Activated naive CD8-positive, alpha-beta T cell (primary cell): ENCODE results near the gene ERICH6B.

ENCODE experiments used
- H3K27ac Mint-ChIP-seq: one replicate; pipeline ENCODE4 v1.8.0; 2021; ENCODE audit warnings: mixed read lengths
- H3K27me3 Mint-ChIP-seq: one replicate; pipeline ENCODE4 v1.8.0; 2021; ENCODE audit warnings: mixed read lengths
- H3K36me3 Mint-ChIP-seq: one replicate; pipeline ENCODE4 v1.8.0; 2021; ENCODE audit warnings: mixed read lengths
- H3K4me1 Mint-ChIP-seq: one replicate; pipeline ENCODE4 v1.8.0; 2021; ENCODE audit warnings: low read depth, mixed read lengths
- H3K4me3 Mint-ChIP-seq: one replicate; pipeline ENCODE4 v1.8.0; 2021; ENCODE audit warnings: mild to moderate bottlenecking, mixed read lengths
- H3K9me3 Mint-ChIP-seq: one replicate; pipeline ENCODE4 v1.8.0; 2021; ENCODE audit warnings: low read depth, mixed read lengths

The ERICH6B gene

DNA sequence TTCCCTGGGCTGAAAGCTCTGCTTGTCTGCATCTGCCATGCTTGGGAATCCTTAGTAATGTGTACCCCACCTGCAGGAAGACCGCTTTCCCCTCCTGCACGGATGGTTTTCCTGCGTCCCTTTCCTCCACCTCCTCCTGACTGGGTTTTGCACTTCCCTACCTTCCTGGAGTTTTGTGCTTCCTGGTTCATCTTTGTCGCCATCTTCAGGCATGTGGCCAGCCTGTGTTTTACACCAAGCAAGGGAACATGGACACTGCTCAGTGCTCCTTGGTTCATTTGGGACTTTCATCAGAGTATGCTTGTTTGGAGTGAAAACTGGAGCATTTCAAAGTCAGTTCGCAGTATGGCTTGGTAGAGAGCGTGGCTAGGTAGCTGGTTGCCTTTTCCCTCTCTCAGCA, 30.7 kb downstream of the ERICH6B start:
- Mint-ChIP-seq H3K27me3 (peaks cover 6% of the 10 kb centered on the region), H3K36me3 (no peaks in the 10 kb centered on the region), H3K27ac (no peak overlapping the region), H3K4me3 (no peak overlapping the region), H3K4me1 (no peaks in the 10 kb centered on the region), H3K9me3 (no peaks in the 10 kb centered on the region)

DNA sequence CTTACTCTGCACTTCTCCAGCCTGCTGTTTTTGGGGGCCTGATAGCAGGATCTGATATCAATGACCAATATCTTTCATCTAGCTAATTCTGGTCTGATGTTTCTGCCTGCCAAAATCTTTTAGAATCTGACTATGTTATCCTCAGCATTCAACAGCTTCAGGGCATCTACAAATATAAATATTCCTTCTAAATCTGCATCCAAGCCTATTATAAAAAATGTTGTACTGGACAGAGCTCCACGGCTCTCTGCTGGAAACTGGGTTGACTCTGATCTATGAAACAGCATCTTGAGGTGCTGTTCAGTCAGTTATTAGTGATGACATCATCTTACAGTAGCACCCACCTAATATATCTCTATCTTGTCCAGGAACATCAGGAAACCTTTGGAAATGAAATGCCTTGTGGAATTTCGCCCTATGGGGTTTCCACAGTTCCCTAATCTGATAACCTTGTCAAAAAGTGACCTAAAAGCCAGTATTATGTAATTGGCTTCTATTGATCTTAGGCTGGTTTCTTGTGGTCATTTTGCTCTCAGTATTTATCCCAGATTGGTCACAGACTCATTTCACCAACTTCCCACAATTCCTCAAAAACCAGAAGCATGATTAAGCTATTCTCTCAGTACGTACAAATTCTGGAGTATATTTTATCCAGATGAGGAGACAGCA, 33.0 kb downstream of the ERICH6B start:
- no peak overlapping the region for H3K27ac Mint-ChIP-seq
- H3K9me3 Mint-ChIP-seq = no peaks in the 10 kb centered on the region
- H3K4me3 Mint-ChIP-seq = no peak overlapping the region

DNA sequence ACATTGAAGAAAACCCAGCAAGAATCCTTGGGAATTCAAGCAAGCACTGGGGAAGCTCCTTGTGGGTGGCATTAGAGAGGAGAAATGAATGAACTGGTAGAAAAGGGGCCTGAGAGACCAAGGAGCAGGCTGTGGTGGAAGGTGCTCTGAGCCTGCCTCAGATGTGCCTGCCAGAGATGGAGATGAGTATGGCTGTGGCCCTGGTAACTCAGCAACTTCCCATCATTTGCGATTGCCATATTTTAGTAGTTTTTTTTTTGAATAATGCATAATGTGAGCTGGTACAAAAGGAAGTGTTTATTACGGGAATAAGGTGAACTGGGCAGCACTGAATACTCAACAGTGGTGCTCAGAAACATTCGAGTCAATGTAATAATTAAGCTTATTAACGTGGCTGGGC, 39.1 kb downstream of the ERICH6B start:
- Mint-ChIP-seq H3K4me1 (no peaks in the 10 kb centered on the region), H3K9me3 (no peaks in the 10 kb centered on the region), H3K4me3 (no peak overlapping the region), H3K36me3 (no peaks in the 10 kb centered on the region), H3K27ac (no peak overlapping the region), H3K27me3 (peaks cover 10% of the 10 kb centered on the region)

More for the DNA sequence above, 33.0 kb downstream of the ERICH6B start:
- Mint-ChIP-seq H3K36me3 (no peaks in the 10 kb centered on the region), H3K27me3 (peaks cover 8% of the 10 kb centered on the region), H3K4me1 (no peaks in the 10 kb centered on the region)

DNA sequence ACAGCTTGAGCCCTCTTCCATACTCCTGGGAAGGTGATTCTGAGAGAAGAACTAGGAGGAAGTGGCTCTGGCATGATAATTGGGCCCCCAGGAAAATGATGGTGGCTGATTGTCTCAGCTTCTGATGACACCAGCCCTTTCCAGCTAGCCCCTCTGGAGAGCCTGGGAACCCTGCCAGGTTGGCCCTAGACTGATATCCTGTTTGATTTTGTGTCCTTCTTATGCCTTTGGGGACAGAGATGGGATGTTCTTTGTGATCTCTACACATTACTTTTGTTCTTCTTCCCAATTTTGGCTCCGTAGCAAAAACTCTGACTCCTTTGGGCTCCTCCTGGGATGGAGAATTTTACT, 39.7 kb downstream of the ERICH6B start:
- H3K27ac Mint-ChIP-seq = no peak overlapping the region
- peaks cover 13% of the 10 kb centered on the region for H3K27me3 Mint-ChIP-seq
- no peak overlapping the region for H3K4me3 Mint-ChIP-seq
- H3K36me3 Mint-ChIP-seq = no peaks in the 10 kb centered on the region
- H3K4me1 Mint-ChIP-seq = no peaks in the 10 kb centered on the region
- no peaks in the 10 kb centered on the region for H3K9me3 Mint-ChIP-seq

DNA sequence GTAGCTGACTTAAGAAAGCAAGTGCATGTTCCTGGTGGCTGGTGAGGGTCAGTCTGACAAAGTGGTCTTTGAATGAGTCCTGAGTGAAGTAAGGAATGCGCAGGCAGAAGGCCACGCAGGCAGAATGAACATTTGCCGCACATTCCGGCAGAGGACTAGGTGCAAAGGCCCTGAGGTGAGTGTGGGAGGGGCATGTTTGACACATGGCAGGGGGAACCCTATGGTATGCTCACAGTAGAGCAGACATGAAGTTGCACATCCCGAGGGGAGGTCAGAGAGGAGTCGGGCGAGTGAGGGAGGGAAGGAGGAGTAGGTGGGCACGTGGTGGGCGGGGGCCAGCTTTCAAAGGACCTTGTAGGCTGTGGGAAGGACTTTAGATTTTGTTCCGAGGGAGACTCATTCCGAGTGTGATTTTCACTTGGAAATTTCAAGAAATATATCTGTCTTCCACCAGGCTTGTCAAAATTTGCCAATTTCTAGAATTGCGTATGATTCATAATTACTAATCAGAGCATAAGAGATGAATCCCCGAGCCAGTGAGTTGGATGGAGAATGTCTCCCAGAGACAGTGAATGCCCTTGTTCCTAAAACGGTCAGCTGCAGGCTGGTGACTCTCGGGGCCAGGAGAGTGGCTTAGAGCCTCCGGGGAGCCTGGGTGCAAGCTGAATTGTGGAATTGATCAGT, 40.3 kb downstream of the ERICH6B start:
- Mint-ChIP-seq H3K27ac (no peak overlapping the region), H3K36me3 (no peaks in the 10 kb centered on the region), H3K4me1 (no peaks in the 10 kb centered on the region), H3K27me3 (peaks cover 13% of the 10 kb centered on the region), H3K9me3 (no peaks in the 10 kb centered on the region), H3K4me3 (no peak overlapping the region)

DNA sequence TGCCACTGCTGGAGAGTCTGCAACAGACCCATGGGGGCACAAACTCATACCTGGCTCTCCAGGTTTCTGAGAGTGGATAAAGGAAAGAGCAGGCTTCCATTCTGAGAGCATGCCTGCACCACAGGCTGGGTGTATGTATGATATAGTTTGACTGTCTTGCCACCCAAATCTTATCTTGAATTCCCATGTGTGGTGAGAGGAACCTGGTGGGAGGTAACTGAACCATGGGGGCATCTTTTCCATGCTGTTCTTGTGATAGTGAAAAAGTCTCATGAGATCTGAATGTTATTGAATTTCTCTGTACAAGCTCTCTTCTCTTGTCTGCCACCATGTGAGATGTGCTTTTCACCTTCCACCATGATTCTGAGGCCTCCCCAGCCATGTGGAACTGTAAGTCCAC, 50.2 kb downstream of the ERICH6B start:
- H3K27me3 Mint-ChIP-seq = peaks cover 5% of the 10 kb centered on the region
- no peaks in the 10 kb centered on the region for H3K4me1 Mint-ChIP-seq
- peaks cover 7% of the 10 kb centered on the region for H3K9me3 Mint-ChIP-seq
- H3K4me3 Mint-ChIP-seq = no peak overlapping the region
- no peaks in the 10 kb centered on the region for H3K36me3 Mint-ChIP-seq
- no peak overlapping the region for H3K27ac Mint-ChIP-seq

DNA sequence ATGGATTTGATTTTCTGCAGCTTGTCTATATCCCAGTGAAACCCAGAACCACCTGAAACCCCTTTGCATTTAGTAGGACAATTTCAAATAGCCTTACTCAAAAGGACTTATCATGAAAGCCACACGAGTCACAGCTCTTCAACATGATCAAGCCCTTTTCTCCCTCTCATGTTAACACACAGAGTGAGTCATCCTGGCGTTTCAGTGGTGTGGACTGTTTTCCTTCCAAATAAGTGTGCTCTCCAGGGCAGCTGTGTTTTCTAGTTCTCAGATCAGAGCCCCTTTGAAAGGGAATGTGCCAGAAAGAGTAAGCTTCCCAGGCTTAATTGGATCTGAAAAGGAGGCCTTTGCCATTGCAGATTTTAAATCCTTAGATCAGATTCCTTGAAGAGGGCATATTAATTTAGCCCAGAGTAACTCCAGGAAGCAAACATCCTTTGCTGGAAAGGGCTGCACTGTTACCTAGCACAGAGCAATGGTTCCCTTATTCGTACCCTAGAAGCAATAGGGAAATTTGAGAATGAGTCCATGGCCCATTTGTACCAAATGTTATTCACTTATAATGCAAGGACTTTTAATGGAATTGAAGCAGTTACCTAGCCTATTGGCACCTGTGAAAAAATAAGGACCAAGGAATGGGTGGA, 51.3 kb downstream of the ERICH6B start:
- H3K27ac Mint-ChIP-seq = no peak overlapping the region

DNA sequence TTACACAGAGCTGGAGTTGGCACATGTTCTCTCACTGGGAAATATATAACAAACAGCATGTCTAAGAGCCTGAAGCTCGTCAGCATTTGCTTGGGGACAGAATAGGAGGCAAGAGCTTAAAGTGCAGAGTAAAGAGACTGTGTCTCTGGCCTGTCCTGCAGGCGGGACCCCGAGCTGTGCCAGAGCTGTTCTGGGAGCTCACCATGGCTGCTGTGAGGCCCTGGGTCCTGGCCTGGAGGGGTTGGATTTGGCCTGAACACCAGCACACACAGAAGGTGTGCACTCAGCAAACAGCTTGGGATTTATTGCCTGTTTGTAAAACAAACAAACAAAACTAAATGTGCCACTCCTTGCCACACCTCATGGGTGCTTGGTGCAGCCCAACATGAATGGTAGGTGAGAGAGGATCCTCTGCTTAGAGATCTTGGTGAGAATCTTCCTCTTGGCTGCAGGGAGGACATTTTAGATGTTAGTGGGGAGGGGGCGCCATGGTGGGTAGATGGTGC, 60.9 kb downstream of the ERICH6B start:
- Mint-ChIP-seq H3K36me3 (peaks cover 3% of the 10 kb centered on the region), H3K4me1 (peaks cover 1% of the 10 kb centered on the region), H3K27me3 (no peaks in the 10 kb centered on the region), H3K27ac (no peak overlapping the region), H3K9me3 (no peaks in the 10 kb centered on the region), H3K4me3 (no peak overlapping the region)

More for the DNA sequence above, 51.3 kb downstream of the ERICH6B start:
- H3K36me3 Mint-ChIP-seq = no peaks in the 10 kb centered on the region
- H3K4me3 Mint-ChIP-seq = no peak overlapping the region
- H3K27me3 Mint-ChIP-seq = peaks cover 5% of the 10 kb centered on the region
- H3K9me3 Mint-ChIP-seq = peaks cover 7% of the 10 kb centered on the region
- peaks cover 1% of the 10 kb centered on the region for H3K4me1 Mint-ChIP-seq

DNA sequence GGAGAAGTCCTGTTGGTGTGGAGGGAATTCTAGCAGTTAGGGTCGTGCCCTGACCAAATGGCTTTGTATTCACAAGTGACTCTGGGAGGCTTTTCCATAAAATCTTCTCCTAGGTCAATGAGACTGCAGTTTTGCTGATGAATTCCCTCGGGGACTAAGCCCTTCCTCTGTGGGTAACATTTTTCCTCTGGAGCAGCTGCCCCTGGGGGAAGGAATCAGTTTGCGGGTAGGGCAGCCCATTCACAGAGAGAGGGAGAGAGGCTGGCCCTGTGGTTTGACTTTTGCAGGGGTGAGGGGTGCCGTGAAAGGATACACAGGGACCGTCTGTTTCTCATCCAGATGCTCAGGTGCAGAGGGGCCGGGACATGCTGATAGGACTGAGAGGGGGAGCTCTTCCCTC, 67.3 kb downstream of the ERICH6B start:
- no peak overlapping the region for H3K4me3 Mint-ChIP-seq
- no peaks in the 10 kb centered on the region for H3K9me3 Mint-ChIP-seq
- H3K27ac Mint-ChIP-seq = no peak overlapping the region
- H3K4me1 Mint-ChIP-seq = no peaks in the 10 kb centered on the region
- no peaks in the 10 kb centered on the region for H3K27me3 Mint-ChIP-seq
- no peaks in the 10 kb centered on the region for H3K36me3 Mint-ChIP-seq

DNA sequence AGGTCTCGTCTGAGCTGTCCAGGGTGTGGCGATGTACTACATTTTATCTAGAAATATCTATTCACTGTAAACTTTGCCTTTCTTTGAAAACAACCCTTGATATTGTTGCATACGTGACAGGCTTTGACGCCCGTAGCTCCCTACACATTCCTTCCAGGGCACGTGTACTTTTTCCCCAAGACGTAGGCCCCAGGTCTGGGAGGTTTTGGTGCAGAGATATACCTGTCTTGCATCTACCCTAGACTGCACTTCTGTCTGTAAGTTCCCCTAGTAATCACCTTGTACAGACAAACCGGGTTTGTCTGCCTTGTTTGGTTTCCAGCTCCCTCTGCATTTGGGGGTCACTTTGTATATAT, 69.2 kb downstream of the ERICH6B start:
- Mint-ChIP-seq H3K4me1 (no peaks in the 10 kb centered on the region), H3K36me3 (no peaks in the 10 kb centered on the region), H3K27ac (no peak overlapping the region), H3K4me3 (no peak overlapping the region), H3K9me3 (no peaks in the 10 kb centered on the region), H3K27me3 (no peaks in the 10 kb centered on the region)

DNA sequence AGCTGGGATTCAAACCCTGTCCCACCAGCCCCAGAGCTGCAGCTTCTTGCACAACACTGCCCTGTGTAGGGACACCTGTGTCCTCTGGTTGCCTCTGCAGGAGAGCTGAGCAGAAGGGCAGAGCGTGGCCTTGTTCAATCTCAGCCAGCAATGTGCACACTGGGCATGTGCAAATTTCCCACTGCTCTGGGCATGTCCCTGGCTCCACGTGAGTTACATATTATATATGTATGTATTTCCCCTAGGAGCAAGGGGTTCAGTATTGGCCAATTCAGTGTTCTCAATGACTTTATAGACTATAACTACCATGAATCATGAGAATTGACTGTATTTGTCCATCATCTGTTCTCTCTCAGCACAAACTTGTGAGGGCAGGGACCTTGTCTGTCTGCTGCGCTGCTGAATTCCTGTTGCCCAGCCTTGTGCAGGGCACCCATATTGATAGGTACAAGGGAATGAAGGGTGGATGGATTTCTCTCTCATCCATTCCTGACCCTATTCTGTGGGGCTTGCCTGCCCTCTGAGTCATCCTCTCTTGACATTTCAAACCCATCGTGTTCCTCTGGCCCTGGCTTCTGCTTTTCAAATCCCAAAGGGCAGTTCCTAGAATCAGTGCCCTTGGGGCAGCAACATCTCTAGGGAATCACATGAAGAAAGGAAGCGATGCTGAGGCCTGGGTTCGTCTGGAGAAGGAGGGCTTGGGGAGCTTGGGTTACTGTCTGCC, 69.7 kb downstream of the ERICH6B start:
- no peaks in the 10 kb centered on the region for H3K27me3 Mint-ChIP-seq
- H3K4me3 Mint-ChIP-seq = no peak overlapping the region
- H3K27ac Mint-ChIP-seq = no peak overlapping the region
- H3K9me3 Mint-ChIP-seq = no peaks in the 10 kb centered on the region
- H3K4me1 Mint-ChIP-seq = no peaks in the 10 kb centered on the region
- H3K36me3 Mint-ChIP-seq = no peaks in the 10 kb centered on the region

DNA sequence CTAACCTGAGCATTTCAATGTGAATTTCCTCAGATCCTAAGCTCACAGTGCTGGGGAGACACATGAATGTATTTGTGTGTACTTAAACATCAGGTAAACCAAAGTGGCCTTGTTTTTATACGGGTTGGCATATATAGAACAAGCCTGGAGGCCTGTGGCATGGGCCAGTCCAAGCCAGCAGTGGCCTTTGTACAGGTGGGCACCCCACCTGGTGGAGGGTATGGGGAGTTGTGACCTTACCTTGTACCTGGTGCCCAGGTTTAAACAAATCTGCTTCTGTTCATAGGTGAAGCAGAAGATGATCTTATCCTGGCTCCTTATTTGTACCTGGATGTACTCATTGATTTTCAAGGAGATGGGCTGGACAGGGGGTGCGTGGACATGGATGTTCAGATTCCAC, 71.0 kb downstream of the ERICH6B start:
- Mint-ChIP-seq H3K4me1 (no peaks in the 10 kb centered on the region), H3K27me3 (no peaks in the 10 kb centered on the region), H3K4me3 (no peak overlapping the region), H3K27ac (no peak overlapping the region), H3K9me3 (no peaks in the 10 kb centered on the region), H3K36me3 (no peaks in the 10 kb centered on the region)

DNA sequence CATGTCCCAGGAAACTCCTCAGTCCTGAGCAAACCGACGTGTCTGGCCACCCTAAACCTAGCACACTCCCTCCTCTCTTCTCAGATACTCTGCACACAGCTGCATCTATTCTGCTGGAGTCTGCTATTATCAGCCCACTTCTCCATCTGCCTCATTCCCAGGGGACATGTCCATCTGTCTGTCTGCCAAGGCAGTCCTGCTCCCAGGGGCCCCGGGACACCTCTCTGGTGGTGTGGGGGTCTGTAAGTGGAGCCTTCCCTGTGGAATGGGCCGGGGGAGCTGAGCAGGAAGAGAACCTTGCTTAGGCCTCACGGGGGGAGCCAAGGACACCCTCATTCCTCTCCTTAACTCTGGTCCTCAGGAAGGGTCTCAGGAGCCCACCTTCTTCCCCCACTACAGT, 72.7 kb downstream of the ERICH6B start:
- Mint-ChIP-seq H3K27ac (no peak overlapping the region), H3K4me1 (no peaks in the 10 kb centered on the region), H3K9me3 (no peaks in the 10 kb centered on the region), H3K4me3 (no peak overlapping the region), H3K27me3 (no peaks in the 10 kb centered on the region), H3K36me3 (no peaks in the 10 kb centered on the region)

DNA sequence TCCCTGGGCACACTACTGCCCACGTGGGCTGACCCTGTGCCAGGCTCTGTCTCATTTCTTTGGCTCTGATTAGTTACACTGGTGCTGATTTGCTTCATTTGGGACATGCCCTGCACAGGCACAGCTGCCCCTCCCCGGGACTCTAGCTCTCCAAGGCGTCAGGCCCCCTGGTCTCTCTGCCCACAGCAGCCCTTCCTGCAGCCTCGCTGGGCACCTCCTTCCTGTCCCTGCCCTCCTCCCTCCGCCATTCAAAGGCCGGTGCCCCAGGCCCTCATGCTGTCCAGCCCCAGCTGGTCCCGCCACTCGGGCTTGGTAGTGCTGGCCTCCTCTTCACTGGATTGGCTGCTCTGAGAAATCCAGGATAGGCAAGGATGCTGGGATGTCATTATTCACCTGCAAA, 73.1 kb downstream of the ERICH6B start:
- no peaks in the 10 kb centered on the region for H3K9me3 Mint-ChIP-seq
- no peaks in the 10 kb centered on the region for H3K4me1 Mint-ChIP-seq
- H3K27me3 Mint-ChIP-seq = no peaks in the 10 kb centered on the region
- H3K36me3 Mint-ChIP-seq = no peaks in the 10 kb centered on the region
- H3K4me3 Mint-ChIP-seq = no peak overlapping the region
- H3K27ac Mint-ChIP-seq = no peak overlapping the region

DNA sequence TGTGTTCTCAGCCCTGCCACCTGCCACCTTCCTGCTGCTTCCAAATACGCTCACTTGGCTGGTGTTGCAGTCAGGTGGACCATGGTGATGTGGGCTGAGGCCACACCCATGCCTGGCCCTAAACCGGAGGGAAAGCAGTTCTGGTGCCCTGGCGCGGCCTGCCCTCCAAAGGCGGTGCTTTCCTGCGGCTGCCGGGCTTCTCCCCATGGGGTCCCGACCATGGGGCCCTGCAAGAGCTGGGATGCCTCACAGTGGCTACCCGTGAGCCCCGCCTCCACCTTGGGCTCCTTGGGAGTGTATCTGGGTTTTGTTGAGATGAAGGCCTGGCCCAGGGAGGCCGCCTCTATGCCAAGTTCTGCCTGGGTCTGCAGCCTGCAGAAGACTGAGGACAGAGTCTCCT, 73.7 kb downstream of the ERICH6B start:
- H3K27me3 Mint-ChIP-seq = no peaks in the 10 kb centered on the region
- H3K4me1 Mint-ChIP-seq = no peaks in the 10 kb centered on the region
- no peaks in the 10 kb centered on the region for H3K36me3 Mint-ChIP-seq
- no peak overlapping the region for H3K27ac Mint-ChIP-seq
- H3K9me3 Mint-ChIP-seq = no peaks in the 10 kb centered on the region
- no peak overlapping the region for H3K4me3 Mint-ChIP-seq
